HG02885 (cell line): Measurements from ENCODE around the gene MS4A3.
"Not testable (repeated sequence)": the region's sequence is repeated elsewhere in the genome, so short reads cannot be mapped to it uniquely, and the experiment has no call there.

Experiments
- ATAC-seq: cut with Tn5 transposase; IDR thresholded peaks from one replicate; pipeline ENCODE4 v1.9.1; 2021; ENCODE audit warnings: mild to moderate bottlenecking; ENCODE audit not compliant: unreplicated experiment, poor library complexity

MS4A3 gene, protein sequence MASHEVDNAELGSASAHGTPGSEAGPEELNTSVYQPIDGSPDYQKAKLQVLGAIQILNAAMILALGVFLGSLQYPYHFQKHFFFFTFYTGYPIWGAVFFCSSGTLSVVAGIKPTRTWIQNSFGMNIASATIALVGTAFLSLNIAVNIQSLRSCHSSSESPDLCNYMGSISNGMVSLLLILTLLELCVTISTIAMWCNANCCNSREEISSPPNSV

DNA sequence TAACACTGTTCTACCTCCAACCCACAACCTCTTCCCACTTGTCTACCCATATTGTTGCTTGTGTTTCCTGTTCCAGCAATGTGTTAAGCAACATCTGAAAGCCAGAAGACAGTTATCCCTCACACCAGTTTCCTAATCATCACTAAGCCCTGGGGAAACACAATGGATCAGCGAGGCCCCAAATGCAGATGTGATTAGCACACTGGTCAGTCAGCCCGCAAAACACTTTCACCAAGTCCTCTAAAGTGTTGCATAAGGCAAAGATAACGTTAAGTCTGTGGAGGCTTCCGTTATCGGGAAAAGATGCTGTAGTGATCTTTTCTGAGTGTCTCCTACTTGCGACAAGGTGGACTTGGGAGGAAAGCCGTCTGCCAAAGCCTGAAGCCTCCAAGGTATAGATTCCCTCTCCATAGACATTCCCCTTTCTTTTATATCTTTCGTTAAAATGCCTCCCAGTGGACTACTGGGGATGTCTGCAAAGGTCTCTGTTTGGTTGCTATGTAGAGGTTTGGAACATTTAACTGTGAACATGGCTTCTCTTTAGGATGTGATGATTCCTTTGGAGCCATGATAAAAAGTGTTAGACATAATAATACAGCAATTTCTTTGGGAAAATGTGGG lies at the start of gene MS4A3:
Gene MS4A3, plus strand, starts transcription at position 317 of the 621 bp plus-strand sequence. CDS start 4,496 bp downstream, outside the sequence.
- no peak for ATAC-seq

DNA sequence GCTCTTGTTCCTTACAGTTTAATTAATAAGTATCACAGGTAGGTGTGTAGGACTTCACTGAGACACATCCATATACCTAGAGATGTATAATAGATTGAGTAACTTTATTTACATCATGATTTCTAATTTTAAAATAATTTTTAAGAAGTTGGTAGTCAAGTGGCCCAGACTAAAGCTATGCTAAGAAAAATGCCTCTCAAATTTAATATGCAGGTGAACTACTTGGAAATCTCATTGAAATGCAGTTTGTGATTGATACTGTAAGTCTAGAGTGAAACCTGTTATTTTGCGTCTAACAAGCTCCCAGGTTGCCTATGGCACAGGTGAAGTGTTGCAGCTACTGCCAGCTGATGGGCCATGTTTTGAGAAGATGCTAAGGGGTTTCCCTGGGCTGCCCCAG lies 39.6 kb upstream of the MS4A3 start, which contains the start of gene OOSP4B:
Gene OOSP4B, plus strand, starts transcription at position 301 of the 400 bp plus-strand sequence.
- ATAC-seq = no peak

DNA sequence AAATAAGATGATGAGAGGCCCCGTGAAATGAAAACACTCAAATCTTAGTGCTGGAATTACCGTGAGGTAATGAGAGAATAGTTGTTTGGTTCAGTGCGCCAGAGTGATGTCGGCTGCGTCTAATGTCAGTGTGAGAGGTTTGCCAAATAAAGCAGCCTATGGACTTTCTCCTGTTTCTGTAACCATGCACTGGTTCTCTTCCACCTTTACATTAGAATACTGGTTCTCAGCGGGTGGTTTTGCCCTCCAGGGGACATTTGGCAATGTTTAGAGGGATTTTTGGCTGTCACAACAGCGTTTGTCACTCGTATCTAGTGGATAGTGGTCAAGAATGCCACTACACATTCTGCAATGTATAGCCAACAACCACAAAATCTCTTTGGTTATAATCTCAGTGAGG lies 38.4 kb upstream of the MS4A3 start:
- ATAC-seq = no peak

DNA sequence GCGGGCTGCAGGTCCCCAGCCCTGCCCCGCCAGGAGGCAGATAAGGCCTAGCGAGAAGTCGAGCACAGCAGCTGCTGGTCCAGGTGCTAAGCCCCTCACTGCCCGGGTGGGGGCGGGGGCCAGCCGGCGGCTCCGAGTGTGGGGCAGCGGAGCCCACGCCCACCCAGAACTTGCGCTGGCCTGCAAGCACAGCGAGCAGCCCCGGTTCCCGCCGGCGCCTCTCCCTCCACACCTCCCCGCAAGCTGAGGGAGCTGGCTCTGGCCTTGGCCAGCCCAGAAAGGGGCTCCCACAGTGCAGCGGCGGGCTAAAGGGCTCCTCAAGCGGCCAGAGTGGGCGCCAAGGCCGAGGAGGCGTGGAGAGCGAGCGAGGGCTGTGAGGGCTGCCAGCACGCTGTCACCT lies 36.1 kb upstream of the MS4A3 start:
- not testable (repeated sequence) for ATAC-seq

DNA sequence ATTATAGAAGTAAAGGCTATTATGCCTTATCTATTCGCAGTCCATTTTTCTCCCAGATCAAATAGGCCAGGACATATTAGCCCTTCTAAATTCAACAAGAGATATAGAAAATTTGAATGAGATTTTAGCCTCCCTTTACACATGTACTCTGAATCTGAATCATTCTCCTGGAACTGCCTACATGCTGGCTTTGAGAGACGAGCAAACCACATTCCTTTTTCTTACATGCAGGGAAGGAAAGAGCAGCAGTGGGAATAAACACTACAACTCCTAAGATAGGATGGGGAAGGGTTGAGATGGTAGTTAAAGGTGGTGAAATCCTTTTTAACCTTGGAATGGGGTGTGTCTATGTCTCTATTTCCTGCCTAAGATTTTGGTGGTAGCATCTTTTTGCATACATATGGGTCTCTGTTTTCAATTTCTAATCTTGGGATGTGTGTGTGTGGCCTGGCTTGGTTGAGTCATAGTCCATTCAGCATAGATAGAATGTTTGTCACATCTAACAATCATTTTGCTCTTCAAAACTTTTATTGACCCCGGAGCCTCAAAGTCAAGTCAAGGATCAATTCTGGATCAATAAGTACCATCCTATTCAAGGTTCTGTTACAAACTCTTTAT lies 27.3 kb upstream of the MS4A3 start:
- ATAC-seq = no peak

DNA sequence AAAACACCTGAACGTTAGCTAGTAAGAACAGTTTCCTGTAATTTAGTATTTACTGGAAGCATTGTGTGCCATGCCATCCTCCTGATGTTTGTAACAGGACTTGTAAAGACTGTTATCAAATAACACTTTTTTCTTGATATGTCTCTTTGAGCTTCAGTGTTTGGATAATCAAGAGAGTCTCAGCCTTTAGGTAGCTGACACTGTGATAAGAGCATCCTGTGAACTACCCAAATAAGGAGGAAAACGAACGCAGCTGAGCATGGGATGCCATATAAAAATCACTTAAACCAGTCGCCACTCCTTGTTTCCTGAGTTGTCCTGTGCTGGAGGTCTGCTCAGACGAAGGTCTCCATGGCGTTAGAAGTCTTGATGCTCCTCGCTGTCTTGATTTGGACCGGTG lies 16.4 kb upstream of the MS4A3 start, which contains the start of gene OOSP2:
Gene OOSP2, plus strand, starts transcription at position 301 of the 400 bp plus-strand sequence. Its CDS starts 51 bp downstream, at position 352.
- no peak for ATAC-seq

DNA sequence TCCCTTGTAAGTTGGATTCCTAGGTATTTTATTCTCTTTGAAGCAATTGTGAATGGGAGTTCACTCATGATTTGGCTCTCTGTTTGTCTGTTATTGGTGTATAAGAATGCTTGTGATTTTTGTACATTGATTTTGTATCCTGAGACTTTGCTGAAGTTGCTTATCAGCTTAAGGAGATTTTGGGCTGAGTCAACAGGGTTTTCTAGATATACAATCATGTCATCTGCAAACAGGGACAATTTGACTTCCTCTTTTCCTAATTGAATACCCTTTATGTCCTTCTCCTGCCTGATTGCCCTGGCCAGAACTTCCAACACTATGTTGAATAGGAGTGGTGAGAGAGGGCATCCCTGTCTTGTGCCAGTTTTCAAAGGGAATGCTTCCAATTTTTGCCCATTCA lies 6.0 kb upstream of the MS4A3 start:
- ATAC-seq = not testable (repeated sequence)

DNA sequence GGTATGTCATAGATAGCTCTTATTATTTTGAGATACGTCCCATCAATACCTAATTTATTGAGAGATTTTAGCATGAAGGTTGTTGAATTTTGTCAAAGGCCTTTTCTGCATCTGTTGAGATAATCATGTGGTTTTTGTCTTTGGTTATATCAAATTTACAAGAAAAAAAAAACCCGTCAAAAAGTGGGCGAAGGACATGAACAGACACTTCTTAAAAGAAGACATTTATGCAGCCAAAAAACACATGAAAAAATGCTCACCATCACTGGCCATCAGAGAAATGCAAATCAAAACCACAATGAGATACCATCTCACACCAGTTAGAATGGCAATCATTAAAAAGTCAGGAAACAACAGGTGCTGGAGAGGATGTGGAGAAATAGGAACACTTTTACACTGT lies 5.6 kb upstream of the MS4A3 start:
- not testable (repeated sequence) for ATAC-seq

DNA sequence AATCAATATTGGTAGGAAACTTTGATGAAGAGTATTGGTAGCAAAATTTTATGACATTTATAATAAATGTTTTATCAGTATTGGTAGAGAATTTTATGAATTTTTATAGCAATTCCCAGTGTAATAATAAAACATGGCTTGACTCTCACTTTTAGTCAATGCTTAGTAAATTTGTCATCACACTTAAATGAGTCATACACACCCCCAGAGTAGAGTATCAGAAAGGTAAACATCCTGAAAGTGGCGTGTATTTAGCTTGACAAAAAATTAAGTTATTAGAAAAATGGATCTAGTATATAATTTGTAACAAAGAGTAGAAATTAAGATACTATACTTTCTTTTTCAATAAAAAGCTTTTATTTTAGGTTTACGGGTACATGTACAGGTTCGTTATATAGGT lies 2.6 kb downstream of the MS4A3 start:
- no peak for ATAC-seq

DNA sequence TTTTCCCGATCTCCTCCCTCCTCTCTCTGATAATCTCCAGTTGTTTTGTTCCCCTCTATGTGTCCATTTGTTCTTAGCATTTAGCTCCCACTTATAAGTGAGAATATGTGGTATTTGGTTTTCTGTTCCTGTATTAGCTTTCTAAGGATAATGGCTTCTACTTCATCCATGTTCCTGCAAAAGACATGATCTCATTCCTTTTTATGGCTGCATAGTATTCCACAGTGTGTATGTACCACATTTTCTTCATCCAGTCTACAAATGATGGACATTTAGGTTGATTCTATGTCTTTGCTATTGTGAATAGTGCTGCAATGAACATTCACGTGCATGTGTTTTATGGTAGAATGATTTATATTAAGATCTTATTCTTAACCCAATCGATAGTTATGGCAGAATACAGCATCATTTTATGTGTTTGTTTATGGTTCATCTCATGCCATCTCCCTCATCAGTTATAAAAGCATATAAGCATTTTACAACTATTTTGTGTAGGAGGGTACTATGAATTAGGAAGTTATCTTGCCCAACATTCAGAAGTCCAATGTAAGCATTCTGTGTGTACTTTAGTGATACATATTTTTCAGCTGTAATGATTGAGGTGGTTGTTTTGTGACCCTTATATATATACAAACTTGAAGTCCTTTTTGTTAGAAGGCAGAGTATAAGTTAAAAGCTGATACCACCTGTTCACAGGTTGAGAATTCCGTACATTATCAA lies 3.2 kb downstream of the MS4A3 start:
- ATAC-seq = no peak

DNA sequence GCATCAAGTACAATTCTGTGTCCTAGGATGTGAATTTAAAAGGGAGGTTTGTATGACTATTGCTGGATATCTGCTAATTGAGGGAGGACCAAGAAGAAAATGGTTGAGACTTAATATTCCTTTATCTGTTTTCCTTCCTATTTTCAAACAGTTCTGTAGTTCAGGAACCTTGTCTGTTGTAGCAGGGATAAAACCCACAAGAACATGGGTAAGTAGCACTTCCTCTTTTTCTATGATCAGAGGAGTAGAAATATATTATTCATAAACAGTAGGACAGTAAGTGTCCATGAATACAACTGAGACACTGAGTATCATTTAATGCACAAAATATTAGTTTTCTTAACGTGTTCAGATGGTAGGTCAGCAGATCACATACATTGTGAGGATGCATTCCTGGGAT lies 7.6 kb downstream of the MS4A3 start:
- ATAC-seq = no peak

DNA sequence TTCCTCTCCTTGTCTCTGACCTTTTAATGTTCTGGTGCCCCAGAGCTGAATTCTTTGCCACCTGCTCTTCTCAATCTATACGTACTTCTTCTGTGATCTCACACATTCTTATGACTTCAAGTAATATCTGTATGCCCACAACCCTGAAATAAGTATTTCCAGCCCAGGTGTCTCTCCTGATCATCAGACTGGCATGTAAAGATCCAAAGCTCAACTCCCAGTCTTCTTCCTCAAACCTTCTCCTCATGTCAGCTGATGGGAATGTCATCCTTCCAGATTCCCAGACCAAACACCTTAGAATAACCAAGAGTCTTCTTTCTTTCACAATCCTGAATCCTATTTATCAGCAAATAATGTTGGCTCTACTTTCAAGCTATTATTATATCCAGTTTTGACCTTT lies 9.3 kb downstream of the MS4A3 start:
- no peak for ATAC-seq

DNA sequence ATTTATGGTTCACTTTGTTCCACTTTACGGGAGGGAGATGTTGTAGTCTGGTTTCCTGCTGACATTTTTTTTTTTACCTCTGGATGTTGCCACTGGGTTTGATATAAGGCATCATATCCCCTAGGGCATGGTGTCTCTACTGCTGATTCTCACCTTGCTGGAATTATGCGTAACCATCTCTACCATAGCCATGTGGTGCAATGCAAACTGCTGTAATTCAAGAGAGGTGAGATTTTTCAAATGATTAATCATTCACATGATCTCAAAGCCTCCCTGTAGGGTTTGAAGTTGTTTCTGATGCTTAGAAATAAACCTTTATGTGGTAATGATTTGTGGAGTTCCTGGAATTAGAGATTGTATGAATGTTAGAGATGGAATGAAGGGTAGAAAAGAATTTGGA lies 13.0 kb downstream of the MS4A3 start:
- no peak for ATAC-seq

DNA sequence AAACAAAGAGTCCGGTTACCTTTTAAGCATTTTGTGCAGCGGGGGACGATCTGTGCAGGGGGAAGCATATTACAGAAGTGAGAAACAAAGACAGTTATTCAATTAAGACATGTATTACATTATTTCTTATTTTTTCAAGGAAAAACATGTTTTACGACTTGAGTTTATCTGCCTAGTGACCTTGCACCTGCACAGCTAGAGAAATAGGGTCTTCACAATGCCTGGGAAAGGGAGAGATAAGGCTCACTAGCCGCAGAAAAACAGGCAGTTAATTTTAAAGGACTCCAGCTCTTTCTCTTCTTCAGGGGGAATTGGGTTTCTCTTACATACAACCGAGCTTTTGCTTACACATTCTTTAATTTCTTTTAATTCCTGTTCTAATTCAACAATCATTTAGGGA lies 15.2 kb downstream of the MS4A3 start:
- ATAC-seq = not testable (repeated sequence)

DNA sequence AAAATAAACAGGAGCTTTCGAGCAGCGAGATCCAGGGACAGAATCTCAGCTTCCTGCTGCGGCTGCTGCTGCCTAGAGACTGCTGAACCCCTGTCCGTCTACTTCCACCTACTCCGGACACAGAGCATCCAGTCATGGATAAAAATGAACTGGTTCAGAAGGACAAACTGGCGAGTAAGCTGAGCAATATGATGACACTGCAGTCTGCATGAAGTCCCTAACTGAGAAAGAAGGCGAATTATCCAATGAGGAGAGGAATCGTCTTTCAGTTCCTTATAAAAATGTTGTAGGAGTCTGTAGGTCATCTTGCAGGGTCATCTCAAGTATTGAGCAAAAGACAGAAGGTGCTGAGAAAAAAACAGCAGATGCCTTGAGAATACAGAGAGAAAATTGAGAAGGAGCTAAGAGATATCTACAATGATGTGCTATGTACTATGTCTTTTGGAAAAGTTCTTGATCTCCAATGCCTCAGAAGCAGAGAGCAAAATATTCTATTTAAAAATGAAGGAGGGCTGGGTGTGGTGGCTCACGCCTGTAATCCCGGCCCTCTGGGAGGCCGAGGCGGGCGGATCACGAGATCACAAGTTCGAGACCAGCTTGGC lies 20.9 kb downstream of the MS4A3 start:
- no peak for ATAC-seq

DNA sequence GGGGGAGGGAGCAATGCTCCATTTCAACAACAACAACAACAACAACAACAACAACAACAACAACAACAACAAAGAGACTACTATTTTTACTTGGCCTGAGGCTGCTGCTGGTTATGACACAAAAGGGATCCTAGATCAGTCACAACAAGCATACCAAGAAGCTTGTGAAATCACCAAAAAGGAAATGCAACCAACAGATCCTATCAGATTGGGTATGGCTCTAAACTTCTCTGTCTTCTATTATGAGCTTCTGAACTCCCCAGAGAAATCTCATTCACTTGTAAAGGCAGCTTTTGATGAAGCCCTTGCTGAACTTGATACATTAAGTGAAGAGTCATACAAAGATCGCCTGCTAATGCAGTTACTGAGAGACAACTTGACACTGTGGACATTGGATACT lies 21.5 kb downstream of the MS4A3 start:
- ATAC-seq = no peak

DNA sequence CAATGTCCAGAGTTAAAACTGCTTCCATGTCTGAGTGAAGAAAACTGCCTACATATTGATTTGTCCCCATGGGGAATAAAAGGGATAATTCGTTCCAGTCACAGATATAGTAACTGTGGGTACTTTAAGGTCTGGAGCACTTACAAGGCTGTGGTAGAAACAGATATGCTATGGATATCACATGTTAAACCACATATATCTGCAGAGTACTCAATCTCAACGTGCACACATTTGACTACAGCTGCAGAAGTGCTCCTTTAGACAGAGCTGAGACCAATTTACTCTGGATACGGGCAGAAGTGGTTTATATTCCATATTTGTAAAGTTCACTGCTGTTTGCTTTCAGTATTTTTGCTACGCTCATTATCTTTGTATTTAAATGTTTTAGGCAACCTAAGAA lies 22.3 kb downstream of the MS4A3 start:
- ATAC-seq = no peak

DNA sequence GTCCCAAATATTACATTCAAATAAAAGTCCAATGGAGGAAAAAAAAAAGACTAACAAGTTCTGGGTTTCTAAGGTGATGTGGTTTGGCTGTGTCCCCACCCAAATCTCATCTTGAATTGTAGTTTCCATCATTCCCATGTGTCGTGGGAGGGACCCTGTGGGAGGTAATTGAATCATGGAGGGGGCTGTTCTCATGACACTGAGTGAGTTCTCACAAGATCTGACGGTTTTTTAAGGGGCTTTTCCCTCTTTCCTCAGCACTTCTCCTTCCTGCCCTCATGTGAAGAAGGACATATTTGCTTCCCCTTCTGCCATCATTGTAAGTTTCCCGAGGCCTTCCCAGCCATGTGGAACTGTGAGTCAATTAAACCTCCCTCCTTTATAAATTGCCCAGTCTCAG lies 24.1 kb downstream of the MS4A3 start:
- no peak for ATAC-seq

DNA sequence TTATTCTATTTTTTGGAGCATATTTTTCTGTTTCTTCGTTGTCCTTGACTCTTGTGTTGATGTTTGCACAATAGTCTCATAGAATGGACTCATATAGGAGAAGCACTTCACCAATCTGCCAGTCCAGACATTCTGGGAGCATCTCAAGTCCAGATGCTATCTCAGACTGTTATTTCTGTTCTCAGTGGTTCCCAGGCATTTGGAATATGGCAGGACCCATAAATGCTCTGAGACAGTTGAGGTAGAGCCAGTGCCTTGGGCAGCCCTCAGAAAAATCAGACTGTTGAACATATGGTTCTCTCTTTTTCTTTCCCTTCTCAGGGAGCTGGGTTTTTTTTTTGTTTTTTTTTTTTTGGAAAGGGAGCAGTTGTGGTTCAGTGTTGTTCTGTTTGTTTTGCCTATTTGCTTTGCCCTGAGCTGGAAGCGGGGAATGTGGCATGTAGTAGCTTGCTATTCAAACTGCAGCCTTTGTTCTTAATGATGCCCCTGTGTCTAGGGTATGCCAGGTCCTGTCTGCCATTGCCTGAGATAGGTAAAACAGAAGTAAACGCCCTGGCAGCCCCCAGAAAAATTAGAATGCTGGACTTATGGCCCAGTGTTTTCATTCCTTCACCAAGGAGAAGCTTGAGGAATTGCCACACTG lies 28.3 kb downstream of the MS4A3 start:
- no peak for ATAC-seq

DNA sequence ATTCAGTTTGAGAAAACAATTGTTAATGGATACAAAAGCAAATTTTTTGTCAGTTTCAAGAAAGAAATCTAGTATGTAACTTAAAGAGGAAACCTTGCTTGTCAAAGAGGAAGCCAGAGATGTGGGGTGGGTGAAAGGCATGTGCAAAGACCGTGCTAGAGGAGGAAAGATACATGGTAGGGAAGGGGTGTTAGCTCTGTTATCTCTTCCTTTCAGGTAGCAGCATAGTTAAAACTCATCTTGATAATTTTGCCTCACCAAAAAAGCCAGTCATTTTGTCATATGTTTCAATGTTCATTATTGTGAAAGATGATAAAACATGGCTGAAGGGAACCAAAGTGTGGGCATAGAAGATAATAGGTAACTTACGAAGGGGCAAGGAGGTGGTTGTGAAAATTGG lies 29.4 kb downstream of the MS4A3 start:
- ATAC-seq = no peak
